ENCODE measurements around the gene OAF. TPM values are rescaled to one million over a fixed set of nuclear protein-coding genes. Genes with fewer than 3 reads are reported as not detected.
A peak's percentile ranks its signal among the peaks of the same experiment; 100 is the strongest.

OAF gene
- total RNA-seq, 1 donor from 2014 or later = 27.9 TPM

GRCh38 chr11:120229451-120230424 is 18.9 kb downstream of the OAF start:
- intact Hi-C loops (cut with micrococcal nuclease) = loop anchor here (2.0 to 5.0 kb wide), 2 partner anchors 57 to 73 kb away; no protein-coding TSS in a partner anchor
- DNase-seq (peak; percentile 23), ATAC-seq (no peak)

DNA sequence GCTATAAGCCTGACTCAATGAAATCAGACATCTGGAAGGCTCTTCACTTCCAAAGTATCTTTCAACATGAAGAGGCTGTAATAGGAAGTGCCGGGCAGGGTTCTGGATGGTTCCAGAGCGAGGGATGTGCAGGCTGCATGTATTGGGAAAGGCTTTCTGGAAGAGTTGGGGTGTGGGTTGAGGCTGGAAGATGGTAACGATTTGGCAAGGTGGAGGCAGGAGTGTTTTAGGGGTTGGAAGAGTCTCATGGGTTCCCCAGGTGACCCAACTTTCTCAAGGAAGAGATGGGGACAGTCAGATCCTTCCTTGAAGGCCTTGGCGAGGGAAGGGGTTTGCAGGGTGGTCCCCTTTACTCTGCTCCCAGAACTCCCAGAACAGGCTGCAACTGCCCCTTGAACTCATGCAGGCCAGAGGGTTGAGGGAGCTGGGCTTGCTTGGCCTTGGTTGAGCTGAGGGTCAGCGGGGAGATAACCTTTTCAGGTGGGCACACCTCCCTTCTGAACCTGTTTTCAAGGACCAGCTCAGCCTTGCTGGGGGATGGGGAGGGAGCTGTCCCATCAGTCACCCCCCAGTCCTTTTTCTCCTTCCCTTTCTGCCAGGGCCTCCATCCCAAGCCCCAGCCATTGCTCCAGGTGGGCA is 19.7 kb downstream of the OAF start:
- intact Hi-C loops (cut with micrococcal nuclease) = loop anchor here (2.0 to 5.0 kb wide), 2 partner anchors 58 to 72 kb away; no protein-coding TSS in a partner anchor
- DNase-seq (peak; percentile 12), ATAC-seq (no peak)

DNA sequence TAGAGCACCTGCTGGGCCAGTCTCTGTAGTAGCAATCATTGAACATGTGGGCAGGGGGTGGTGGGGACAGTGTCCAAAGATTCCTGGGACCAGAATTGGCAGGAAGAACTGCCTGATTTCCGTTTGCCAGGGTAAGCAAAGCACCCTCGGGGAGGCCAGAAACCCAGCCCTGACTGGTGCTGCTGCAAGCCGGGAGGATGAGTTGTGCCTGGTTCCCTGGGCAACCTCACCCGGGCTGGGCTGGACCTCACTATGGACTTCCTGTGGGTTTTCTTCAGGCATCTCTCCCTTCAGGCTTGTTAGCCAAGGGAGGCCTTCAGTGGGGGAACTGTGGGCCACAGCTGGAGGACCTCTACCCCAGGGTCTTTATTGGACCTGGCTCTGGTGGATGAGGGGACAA is 21.1 kb downstream of the OAF start:
- ATAC-seq (no peak), DNase-seq (peak; percentile 18)
- intact Hi-C loops (cut with micrococcal nuclease) = loop anchor here (2.0 to 5.0 kb wide), 2 partner anchors 59 to 70 kb away; no protein-coding TSS in a partner anchor

DNA sequence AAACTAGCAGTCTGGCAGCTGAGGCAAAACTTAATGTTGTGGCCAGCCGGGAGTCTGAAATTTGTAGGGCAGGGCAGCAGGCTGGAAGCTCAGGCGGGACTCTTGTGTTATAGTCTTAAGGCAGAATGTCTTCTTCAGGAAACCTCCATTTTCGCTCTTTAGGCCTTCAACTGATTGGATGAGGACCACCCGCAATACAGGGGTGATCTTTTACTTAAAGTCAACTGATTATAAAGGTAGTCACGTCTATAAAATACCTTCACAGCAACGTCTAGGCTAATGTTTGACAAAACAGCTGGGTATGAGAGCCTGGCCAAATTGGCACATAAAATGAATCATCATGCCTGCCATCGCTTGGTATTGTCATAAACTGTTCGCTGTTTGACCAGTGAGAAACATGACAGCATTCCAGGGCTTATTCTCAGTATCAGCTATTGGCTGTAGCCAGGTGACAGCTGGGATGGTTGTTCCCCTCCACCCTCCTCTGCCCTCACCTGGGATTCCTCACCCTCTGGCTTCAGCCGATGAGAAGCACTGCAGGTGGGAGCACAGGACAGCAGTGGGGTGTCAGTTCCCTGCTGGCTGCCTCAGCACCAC is 22.5 kb downstream of the OAF start:
- ATAC-seq (no peak), DNase-seq (peak; percentile 13)
- intact Hi-C loops (cut with micrococcal nuclease) = loop anchor here (5.0 kb wide), 1 partner anchor 69 kb away; no protein-coding TSS in a partner anchor

- intact Hi-C loops (cut with micrococcal nuclease) = no loop called here
These were observed 24.3 kb downstream of the OAF start for GRCh38 chr11:120235024-120235628.

GRCh38 chr11:120236169-120237107 is 25.6 kb downstream of the OAF start:
- DNase-seq (no peak), ATAC-seq (no peak)
- intact Hi-C loops (cut with micrococcal nuclease) = no loop called here

More at GRCh38 chr11:120235024-120235628, 24.3 kb downstream of the OAF start:
- ATAC-seq (peak; percentile 80), DNase-seq (peak; percentile 81)

DNA sequence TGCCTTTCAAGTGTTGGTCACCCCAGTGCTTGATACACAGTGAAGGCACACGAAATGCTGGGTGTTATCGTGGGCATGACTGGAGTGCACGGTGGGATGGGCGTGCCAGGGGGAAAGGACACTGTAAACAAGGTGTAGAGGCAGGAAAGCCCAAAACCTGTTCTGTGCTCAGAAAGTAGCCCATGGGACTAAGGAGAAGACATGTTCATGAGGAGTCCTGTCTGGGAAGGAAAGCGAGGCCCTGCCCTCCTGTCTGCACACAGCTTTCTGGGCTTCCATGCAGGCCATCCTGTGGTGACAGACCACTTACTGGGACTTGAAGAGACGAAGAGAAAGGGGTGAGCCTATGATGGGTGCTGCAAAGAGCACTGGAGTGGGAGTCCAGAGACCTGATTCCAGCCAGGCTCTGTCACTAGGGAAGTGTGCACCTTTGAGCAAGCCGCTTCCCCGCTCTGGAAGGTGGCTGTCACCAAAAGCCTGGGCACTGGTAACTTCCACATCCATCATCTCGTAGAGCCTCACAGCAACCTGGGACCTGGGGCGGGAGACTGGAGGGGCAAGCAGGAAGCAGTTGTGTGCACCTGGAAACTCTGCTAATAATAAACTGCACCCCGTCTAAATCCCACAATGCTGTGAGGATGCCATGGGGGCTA is 28.3 kb downstream of the OAF start:
- no peak for DNase-seq
- intact Hi-C loops (cut with micrococcal nuclease) = no loop called here
- no peak for ATAC-seq

DNA sequence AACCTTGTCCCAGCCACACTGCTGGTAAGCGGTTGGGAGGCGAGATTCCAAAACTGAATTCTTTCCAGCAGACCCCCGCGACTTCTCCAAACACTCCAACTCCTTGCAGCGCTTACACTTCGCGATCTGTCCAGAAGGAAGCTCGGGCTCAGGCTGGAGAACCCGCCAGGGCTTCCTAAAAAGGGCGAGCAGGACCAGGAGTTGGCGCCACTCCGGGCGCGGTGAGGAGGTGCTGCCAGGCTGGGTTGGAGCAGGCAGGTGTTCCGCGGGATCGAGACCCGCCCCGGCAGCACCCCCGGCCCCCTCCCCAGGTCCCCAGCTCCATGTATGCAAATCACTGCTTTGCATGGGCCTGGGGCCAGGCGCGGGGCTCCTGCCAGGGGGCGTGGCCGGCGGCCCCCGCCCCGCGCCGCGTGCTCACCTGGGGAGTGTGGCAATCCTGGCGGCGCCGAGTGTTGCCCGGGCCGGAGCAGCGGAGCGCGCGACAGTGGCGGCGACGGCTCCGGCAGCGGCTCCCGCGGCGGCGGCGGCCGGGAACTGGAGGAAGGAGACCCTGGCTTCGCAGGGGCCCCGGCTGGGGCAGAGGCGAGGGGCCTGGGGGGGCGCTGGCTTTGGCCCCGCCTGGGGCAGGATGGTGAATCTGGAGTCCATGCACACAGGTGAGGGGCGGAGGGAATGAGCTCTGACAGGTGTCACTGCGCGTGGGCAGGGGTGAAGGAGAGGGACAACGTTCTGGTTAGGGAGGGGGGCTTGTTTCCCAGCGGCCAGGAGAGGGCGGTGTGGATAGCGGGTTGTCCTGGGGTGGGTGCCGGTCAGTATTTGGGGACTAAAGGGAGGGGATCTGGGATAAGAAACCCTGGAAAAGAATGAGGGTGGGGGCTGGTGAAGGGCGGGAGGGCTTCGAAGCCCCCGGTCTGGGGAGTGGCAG is 29.1 kb downstream of the OAF start, which contains the start of gene POU2F3:
Gene POU2F3, plus strand, starts transcription at position 428 of the 928 bp plus-strand sequence. Its CDS starts 204 bp downstream, at position 632.
- ATAC-seq (no peak), DNase-seq (peak; percentile 23)
- intact Hi-C loops (cut with micrococcal nuclease) = no loop called here

GRCh38 chr11:120240866-120241265 is 30.0 kb downstream of the OAF start:
- DNase-seq (peak; percentile 18), ATAC-seq (no peak)
- intact Hi-C loops (cut with micrococcal nuclease) = no loop called here

- peak; percentile 14 for DNase-seq
- intact Hi-C loops (cut with micrococcal nuclease) = no loop called here
- ATAC-seq = no peak
These were observed 30.4 kb downstream of the OAF start for GRCh38 chr11:120241277-120241676.

DNA sequence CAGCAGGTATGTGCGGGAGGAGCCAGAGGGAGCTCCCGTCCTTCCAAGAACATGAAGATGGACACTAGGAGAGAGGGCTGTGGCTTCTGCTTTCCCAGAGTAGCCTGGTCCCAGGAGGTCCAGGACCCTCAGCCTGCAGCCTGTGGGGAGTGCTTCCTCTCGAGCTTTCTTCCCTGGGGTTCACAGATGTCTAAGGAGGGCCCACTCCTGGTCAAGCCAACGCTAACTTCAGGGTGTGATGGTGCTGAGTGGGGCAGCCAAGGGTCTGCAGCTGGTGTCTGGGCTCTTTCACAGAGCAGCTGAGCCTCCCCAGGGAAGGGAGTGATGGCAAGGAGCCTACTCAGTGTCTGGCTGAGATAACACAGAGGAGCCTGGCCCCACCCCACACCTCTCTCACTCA is 32.4 kb downstream of the OAF start:
- ATAC-seq (no peak), DNase-seq (no peak)
- intact Hi-C loops (cut with micrococcal nuclease) = no loop called here

DNA sequence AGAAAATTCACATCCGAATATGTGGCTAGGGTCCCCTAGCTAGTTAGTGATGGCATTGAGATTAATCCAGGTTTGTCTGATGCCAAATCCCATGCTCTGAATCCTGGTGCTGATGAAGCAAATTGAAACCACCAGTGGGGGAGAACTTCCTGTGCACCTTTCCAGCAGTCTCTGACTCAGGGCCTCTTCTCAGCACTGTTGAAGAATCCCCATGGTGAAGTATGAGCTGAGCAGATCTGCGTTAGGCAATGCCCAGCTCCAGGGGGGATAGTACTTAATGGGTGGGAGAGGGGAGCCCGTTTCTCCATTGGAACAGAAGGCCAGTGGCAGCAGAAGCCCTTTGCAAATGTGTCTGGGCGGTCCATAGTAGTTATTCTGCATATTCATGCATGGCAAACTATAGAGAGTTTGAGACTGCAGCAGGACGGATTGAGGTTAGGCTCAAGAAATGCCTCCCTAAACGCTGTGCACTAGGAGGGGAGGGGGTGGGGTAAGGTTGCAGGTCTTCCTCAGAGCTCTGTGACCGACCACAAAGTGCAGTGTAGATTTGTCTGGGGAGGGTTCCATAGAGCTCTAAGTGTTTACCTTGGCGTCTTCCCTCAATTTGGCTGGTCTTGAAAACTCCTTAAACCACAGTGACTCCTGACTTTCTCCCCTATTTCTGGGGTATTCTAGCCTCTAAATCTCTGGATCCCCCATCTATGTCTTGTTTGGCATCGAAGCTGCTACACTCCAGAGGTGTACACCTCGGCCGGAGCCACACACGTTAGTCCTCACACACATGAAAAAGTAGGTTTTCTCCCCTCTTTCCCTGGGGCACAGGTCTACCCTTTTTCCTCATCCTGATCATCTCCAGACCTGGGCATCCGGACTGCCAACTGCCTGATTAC is 33.9 kb downstream of the OAF start:
- ATAC-seq = no peak

DNA sequence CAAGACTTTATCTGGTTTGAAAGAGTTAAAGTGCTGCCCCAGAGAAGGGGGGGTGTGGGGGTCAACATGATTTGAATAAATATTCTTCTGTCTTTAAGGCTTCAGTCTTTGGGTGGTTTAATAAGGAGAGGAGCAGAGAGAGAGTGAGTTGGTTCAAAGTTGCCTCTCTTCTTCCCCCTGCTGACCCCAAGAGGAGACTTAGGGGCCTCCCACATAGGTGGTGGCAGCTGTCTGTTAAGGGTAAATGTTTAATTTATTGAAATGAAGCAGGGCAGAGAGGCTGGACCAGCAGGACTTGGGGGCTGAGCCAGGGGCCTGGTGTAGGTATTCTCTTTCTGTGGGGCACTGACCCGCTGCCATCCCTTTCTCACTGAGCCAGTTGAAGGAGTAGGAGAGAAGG is 34.6 kb downstream of the OAF start:
- intact Hi-C loops (cut with micrococcal nuclease) = no loop called here
- DNase-seq = no peak
- ATAC-seq = no peak

More for the DNA sequence above, 33.9 kb downstream of the OAF start:
- no peak for DNase-seq
- intact Hi-C loops (cut with micrococcal nuclease) = no loop called here

DNA sequence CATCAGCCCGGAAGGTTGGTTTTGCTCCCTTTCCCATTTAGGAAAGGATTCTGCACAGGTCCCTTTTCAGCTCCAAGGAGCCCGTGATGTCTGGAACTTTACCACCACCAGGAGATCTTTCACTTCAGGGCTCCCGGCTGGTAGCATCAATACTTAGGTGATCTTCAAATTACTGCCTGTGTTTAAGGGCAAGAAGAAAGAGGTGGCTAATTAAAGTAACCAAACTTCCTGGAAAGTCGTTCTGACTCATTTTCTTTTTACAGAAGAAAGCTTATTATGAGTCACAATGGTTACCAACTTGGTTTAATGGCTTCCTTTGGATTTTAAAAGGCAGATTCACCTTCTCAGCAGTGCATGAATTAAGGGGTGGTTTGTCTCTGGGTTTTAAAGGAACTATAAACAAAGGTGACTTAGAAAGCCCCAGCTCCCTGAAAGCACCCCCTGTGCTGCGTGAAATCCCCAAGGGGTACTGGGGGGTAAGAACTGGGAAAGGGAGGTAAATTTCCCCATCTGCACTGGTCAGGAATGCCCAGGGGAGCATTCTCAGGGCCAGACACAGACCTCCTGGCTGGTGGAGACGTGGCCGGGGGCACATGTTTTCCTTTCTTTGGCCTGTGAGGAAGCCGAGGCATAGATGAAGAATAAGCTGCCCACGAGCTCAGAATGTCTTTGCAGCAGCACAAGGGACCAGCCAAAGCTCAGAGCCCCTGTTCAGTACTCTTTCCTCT is 37.9 kb downstream of the OAF start:
- intact Hi-C loops (cut with micrococcal nuclease) = no loop called here
- no peak for ATAC-seq
- DNase-seq = no peak

All from left ventricle myocardium superior (tissue), 1 donor.